SK-N-SH (cell line): ENCODE data around the gene BAG2. TPM values are rescaled to one million over a fixed set of nuclear protein-coding genes. Genes with fewer than 3 reads are reported as not detected.

ENCODE experiments used
- CTCF ChIA-PET: fragments of 300-600, 350-600 bp; formaldehyde crosslinking; extraction: SDS; loops from one replicate; lab custom pipeline; 2021; lab: Yijun Ruan, JAX
- POLR2A ChIA-PET: fragments of 350-600 bp; sonication (Branson Sonifier 250); formaldehyde crosslinking; extraction: SDS; loops from one replicate; lab custom pipeline; 2020; ENCODE audit warnings: antibody characterized with exemption, inconsistent platforms; lab: Yijun Ruan, JAX
- DNase-seq: peaks from one replicate; pipeline ENCODE4 v3.0.0; 2012
- H2AFZ ChIP-seq: fragments of 200-600 bp; sonication (generic); 2 replicates; pipeline ENCODE4 v1.8.1; 2016; ENCODE audit warnings: antibody characterized with exemption, mild to moderate bottlenecking, low read depth
- H3F3A ChIP-seq: fragments of 200-600 bp; sonication (generic); replicated peaks from 2 replicates; pipeline ENCODE3; 2016; ENCODE audit warnings: antibody characterized with exemption, mild to moderate bottlenecking; ENCODE audit not compliant: insufficient read depth
- H3K27ac ChIP-seq, 2 experiments: fragments of 200-500 bp in 1 of 2; fragments of 200-600 bp in 1 of 2; sonication (Bioruptor generic) in 1 of 2; sonication (generic), shearing (Covaris generic) in 1 of 2; 2 replicates each; pipeline versions ENCODE4 v1.5.1 to v1.6.1; 2014 to 2016; ENCODE audit warnings: low read depth in 2 of 2, inconsistent platforms in 1 of 2, low read length in 1 of 2, mild to moderate bottlenecking in 1 of 2, mixed read lengths in 1 of 2
- H3K27me3 ChIP-seq: fragments of 200-600 bp; sonication (generic), shearing (Covaris generic); 2 replicates; pipeline ENCODE4 v1.6.1; 2016; ENCODE audit warnings: mixed run types; ENCODE audit not compliant: insufficient read depth
- H3K36me3 ChIP-seq, 2 experiments: fragments of 200-500 bp in 1 of 2; fragments of 200-600 bp in 1 of 2; sonication (Bioruptor generic) in 1 of 2; sonication (generic) in 1 of 2; replicated peaks in 1 of 2; 2 replicates each; pipeline versions ENCODE3 to v1.5.1; 2014 to 2016; ENCODE audit warnings: low read length in 1 of 2, mild to moderate bottlenecking in 1 of 2; ENCODE audit not compliant: insufficient read depth in 2 of 2, control insufficient read depth in 1 of 2
- H3K4me1 ChIP-seq, 2 experiments: fragments of 200-500 bp in 1 of 2; fragments of 200-600 bp in 1 of 2; sonication (Bioruptor generic) in 1 of 2; sonication (generic), shearing (Covaris generic) in 1 of 2; 2 replicates each; pipeline versions ENCODE4 v1.5.1 to v1.6.1; 2014 to 2016; ENCODE audit warnings: low read depth in 1 of 2, low read length in 1 of 2, mixed run types in 1 of 2; ENCODE audit not compliant: insufficient read depth in 2 of 2, control insufficient read depth in 1 of 2
- H3K4me2 ChIP-seq: fragments of 200-600 bp; sonication (generic), shearing (Covaris generic); 2 replicates; pipeline ENCODE4 v1.6.1; 2017; ENCODE audit warnings: mixed run types
- H3K4me3 ChIP-seq, 2 experiments: fragments of 200-500 bp in 1 of 2; fragments of 200-600 bp in 1 of 2; sonication (Bioruptor generic) in 1 of 2; sonication (generic), shearing (Covaris generic) in 1 of 2; 2 replicates each; pipeline versions ENCODE4 v1.5.1 to v1.8.1; 2014 to 2016; ENCODE audit warnings: low read depth in 2 of 2, inconsistent platforms in 1 of 2, low read length in 1 of 2, mild to moderate bottlenecking in 1 of 2, mixed read lengths in 1 of 2, moderate library complexity in 1 of 2
- H3K79me2 ChIP-seq: fragments of 200-600 bp; sonication (generic); 2 replicates; pipeline ENCODE4 v1.8.1; 2017; ENCODE audit warnings: mild to moderate bottlenecking; ENCODE audit not compliant: insufficient read depth
- H3K9ac ChIP-seq: fragments of 200-600 bp; sonication (generic); 2 replicates; pipeline ENCODE4 v1.6.1; 2017; ENCODE audit warnings: mixed run types
- H3K9me2 ChIP-seq: fragments of 200-600 bp; sonication (generic); 2 replicates; pipeline ENCODE4 v1.6.1; 2017; ENCODE audit warnings: mixed run types
- H3K9me3 ChIP-seq: fragments of 200-600 bp; sonication (generic); 2 replicates; pipeline ENCODE4 v1.6.1; 2017; ENCODE audit warnings: mixed run types, mild to moderate bottlenecking, moderate library complexity
- H4K20me1 ChIP-seq: fragments of 200-600 bp; sonication (generic); 2 replicates; pipeline ENCODE4 v1.6.1; 2017; ENCODE audit warnings: mild to moderate bottlenecking, mixed run types; ENCODE audit not compliant: insufficient read depth
- CHD2 ChIP-seq: fragments of 150-350 bp; IDR thresholded peaks from 2 replicates; pipeline ENCODE4 v1.6.1; 2018; ENCODE audit warnings: low read length; ENCODE audit not compliant: partially characterized antibody
- EP300 ChIP-seq, 2 experiments: IDR thresholded peaks; 2 replicates each; pipeline versions ENCODE4 v1.4.0 to v1.6.1; 2012; ENCODE audit warnings: borderline replicate concordance in 1 of 2, low read depth in 1 of 2, low read length in 1 of 2
- FOSL2 ChIP-seq: IDR thresholded peaks from 2 replicates; pipeline ENCODE4 v1.4.0; 2012; ENCODE audit warnings: low read depth, mild to moderate bottlenecking, moderate library complexity, borderline replicate concordance
- FOXJ3 ChIP-seq: sonication (generic); formaldehyde crosslinking; IDR thresholded peaks from 2 replicates; pipeline ENCODE4 v1.5.1; 2020; ENCODE audit warnings: mild to moderate bottlenecking, missing genetic modification reagents
- FOXM1 ChIP-seq: IDR thresholded peaks from 2 replicates; pipeline ENCODE4 v1.4.0; 2012; ENCODE audit warnings: low read depth, mild to moderate bottlenecking
- GATA2 ChIP-seq: sonication (generic); formaldehyde crosslinking; IDR thresholded peaks from 2 replicates; pipeline ENCODE4 v1.5.0; 2020; ENCODE audit warnings: mild to moderate bottlenecking, missing genetic modification reagents
- JUND ChIP-seq: IDR thresholded peaks from 2 replicates; pipeline ENCODE4 v1.4.0; 2012
- MEF2A ChIP-seq: IDR thresholded peaks from 2 replicates; pipeline ENCODE4 v1.4.0; 2012; ENCODE audit warnings: low read depth, borderline replicate concordance
- NFIC ChIP-seq: IDR thresholded peaks from 2 replicates; pipeline ENCODE4 v1.4.0; 2012; ENCODE audit warnings: borderline replicate concordance
- POLR2AphosphoS5 ChIP-seq: IDR thresholded peaks from 2 replicates; pipeline ENCODE4 v1.6.1; 2012; ENCODE audit warnings: low read depth, low read length
- RAD21 ChIP-seq: IDR thresholded peaks from 2 replicates; pipeline ENCODE4 v1.6.1; 2012; ENCODE audit warnings: mild to moderate bottlenecking, low read length
- RCOR1 ChIP-seq: fragments of 150-350 bp; IDR thresholded peaks from 2 replicates; pipeline ENCODE4 v1.6.1; 2017; ENCODE audit warnings: antibody characterized with exemption, low read length
- SIN3A ChIP-seq: IDR thresholded peaks from 2 replicates; pipeline ENCODE4 v1.6.1; 2012; ENCODE audit warnings: low read depth, mild to moderate bottlenecking, low read length, moderate library complexity, borderline replicate concordance
- TAF1 ChIP-seq: IDR thresholded peaks from 2 replicates; pipeline ENCODE4 v1.6.1; 2012; ENCODE audit warnings: low read depth, mild to moderate bottlenecking, low read length, moderate library complexity, borderline replicate concordance
- WGBS: methylation state at CpG from one replicate; pipeline ENCODE4 v1.1.6; 2017; ENCODE audit warnings: low lambda C conversion rate; 5-methylcytosine and 5-hydroxymethylcytosine counted together
- polyA plus RNA-seq, 3 experiments: library from polyadenylated mRNA; depleted of rRNA; stranded (reverse); fragments of >200 nt; gene quantifications; 2 replicates each; pipeline ENCODE4 v1.2.3, GENCODE V29; 2012
- TF ChIP-seq, protein P1 (sequence below): IDR thresholded peaks from 2 replicates; pipeline ENCODE4 v1.4.0; 2012; ENCODE audit warnings: low read depth, borderline replicate concordance
- TF ChIP-seq, protein P2 (sequence below): IDR thresholded peaks from 2 replicates; pipeline ENCODE4 v1.4.0; 2012; ENCODE audit warnings: low read depth
- TF ChIP-seq, protein P3 (sequence below): IDR thresholded peaks from 2 replicates; pipeline ENCODE4 v1.4.0; 2012; ENCODE audit warnings: low read depth, borderline replicate concordance

The BAG2 gene
- polyA plus RNA-seq, 1 of the 3 experiments (the other 2 are of a cell fraction) = 5.3 TPM

DNA sequence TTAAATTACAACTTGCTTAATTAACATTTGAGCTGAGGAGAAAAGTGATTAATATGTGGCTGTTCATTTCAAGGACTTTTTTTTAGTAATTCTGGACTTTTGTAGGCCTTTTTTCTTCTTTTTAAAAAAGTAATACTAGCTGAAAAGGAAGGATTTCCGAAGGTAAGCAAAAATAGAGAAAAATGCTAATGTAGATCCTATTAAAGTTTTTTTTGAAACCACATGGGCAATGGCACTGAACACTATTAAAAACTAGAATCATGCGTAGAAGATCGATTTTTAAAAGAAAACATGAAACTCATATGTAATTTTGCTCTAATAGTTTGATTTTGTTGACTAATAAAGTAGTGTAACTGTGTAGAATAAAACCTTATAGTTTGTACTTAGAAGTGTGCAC, 2.4 kb downstream of the BAG2 start:
- H2AFZ ChIP-seq = no peak overlapping the region
- no peak for DNase-seq
- H4K20me1 ChIP-seq = no peaks in the 10 kb centered on the region
- peak overlapping the region; percentile 65 to 78; a peak in 2 of 4 replicates for H3K4me3 ChIP-seq
- H3K4me1 ChIP-seq = peaks cover 4 to 12% of the 10 kb centered on the region in 2 experiments; a peak in 3 of 4 replicates
- peaks cover 12 to 35% of the 10 kb centered on the region in 2 experiments for H3K36me3 ChIP-seq
- no peaks in the 10 kb centered on the region for H3K9me2 ChIP-seq
- H3K27me3 ChIP-seq = no peaks in the 10 kb centered on the region
- peak overlapping the region; percentile 78; the same call in 1 of the 2 replicates for H3K9ac ChIP-seq
- ChIA-PET POLR2A (no interaction called here), CTCF (no interaction called here)
- peak overlapping the region; percentile 84 for H3K4me2 ChIP-seq
- peak overlapping the region in 1 of 2 experiments; percentile 78; a peak in 3 of 4 replicates for H3K27ac ChIP-seq
- no peaks in the 10 kb centered on the region for H3K9me3 ChIP-seq
- H3K79me2 ChIP-seq = peaks cover 69% of the 10 kb centered on the region
- 65% methylated on average over 3 of the region's 3 CpGs for WGBS
- H3F3A ChIP-seq = peaks cover 33% of the 10 kb centered on the region
- TF ChIP-seq FOSL2 (no peak), FOXJ3 (CRISPR knock-in tag) (no peak), TAF1 (no peak), JUND (no peak), NFIC (no peak), RCOR1 (no peak), CHD2 (no peak), GATA2 (no peak), POLR2AphosphoS5 (no peak), EP300 (IDR thresholded peaks at IDR 0.05; ENCODE audit: borderline replicate concordance in 1 of 2, low read depth in 1 of 2, low read length in 1 of 2) (no peak), FOXM1 (no peak), RAD21 (no peak), MEF2A (no peak), SIN3A (no peak)
- TF ChIP-seq, protein P1, sequence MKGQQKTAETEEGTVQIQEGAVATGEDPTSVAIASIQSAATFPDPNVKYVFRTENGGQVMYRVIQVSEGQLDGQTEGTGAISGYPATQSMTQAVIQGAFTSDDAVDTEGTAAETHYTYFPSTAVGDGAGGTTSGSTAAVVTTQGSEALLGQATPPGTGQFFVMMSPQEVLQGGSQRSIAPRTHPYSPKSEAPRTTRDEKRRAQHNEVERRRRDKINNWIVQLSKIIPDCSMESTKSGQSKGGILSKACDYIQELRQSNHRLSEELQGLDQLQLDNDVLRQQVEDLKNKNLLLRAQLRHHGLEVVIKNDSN = no peak
- TF ChIP-seq, protein P2, sequence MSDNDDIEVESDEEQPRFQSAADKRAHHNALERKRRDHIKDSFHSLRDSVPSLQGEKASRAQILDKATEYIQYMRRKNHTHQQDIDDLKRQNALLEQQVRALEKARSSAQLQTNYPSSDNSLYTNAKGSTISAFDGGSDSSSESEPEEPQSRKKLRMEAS = no peak
- TF ChIP-seq, protein P3, sequence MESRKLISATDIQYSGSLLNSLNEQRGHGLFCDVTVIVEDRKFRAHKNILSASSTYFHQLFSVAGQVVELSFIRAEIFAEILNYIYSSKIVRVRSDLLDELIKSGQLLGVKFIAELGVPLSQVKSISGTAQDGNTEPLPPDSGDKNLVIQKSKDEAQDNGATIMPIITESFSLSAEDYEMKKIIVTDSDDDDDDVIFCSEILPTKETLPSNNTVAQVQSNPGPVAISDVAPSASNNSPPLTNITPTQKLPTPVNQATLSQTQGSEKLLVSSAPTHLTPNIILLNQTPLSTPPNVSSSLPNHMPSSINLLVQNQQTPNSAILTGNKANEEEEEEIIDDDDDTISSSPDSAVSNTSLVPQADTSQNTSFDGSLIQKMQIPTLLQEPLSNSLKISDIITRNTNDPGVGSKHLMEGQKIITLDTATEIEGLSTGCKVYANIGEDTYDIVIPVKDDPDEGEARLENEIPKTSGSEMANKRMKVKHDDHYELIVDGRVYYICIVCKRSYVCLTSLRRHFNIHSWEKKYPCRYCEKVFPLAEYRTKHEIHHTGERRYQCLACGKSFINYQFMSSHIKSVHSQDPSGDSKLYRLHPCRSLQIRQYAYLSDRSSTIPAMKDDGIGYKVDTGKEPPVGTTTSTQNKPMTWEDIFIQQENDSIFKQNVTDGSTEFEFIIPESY = no peak
